Neural cell (in vitro differentiated cells): ENCODE results near the gene GLTP. TPM values are rescaled to one million over a fixed set of nuclear protein-coding genes. Genes with fewer than 3 reads are reported as not detected.

Experiments
- H2AFZ ChIP-seq: fragments of 200-600, 300-800 bp; sonication (generic), shearing (Covaris generic); 2 replicates; pipeline ENCODE4 v1.6.0; 2014; ENCODE audit warnings: low read depth, mild to moderate bottlenecking, antibody characterized with exemption, low read length, moderate library complexity
- H3F3A ChIP-seq: fragments of 200-600 bp; shearing (Covaris generic); 2 replicates; pipeline ENCODE4 v1.6.1; 2016; ENCODE audit warnings: mild to moderate bottlenecking, moderate library complexity, mixed read lengths, antibody characterized with exemption, low read length; ENCODE audit not compliant: insufficient read depth, poor library complexity, severe bottlenecking
- H3K27ac ChIP-seq: fragments of 200-600, 300-800 bp; sonication (generic), shearing (Covaris generic); 2 replicates; pipeline ENCODE4 v1.5.1; 2014; ENCODE audit warnings: mild to moderate bottlenecking, low read length, moderate library complexity
- H3K27me3 ChIP-seq: fragments of 300-800, 200-600 bp; sonication (generic), shearing (Covaris generic); 2 replicates; pipeline ENCODE4 v1.6.0; 2014; ENCODE audit warnings: mild to moderate bottlenecking, low read depth, low read length, moderate library complexity; ENCODE audit not compliant: insufficient read depth
- H3K36me3 ChIP-seq: fragments of 300-800, 200-600 bp; sonication (generic), shearing (Covaris generic); 2 replicates; pipeline ENCODE4 v1.5.1; 2014; ENCODE audit warnings: mild to moderate bottlenecking, antibody characterized with exemption, low read length, moderate library complexity; ENCODE audit not compliant: insufficient read depth
- H3K4me2 ChIP-seq: fragments of 300-800, 200-600 bp; sonication (generic), shearing (Covaris generic); 2 replicates; pipeline ENCODE4 v1.6.0; 2014; ENCODE audit warnings: mild to moderate bottlenecking, low read length
- H3K4me3 ChIP-seq: fragments of 300-800, 200-600 bp; sonication (generic), shearing (Covaris generic); 2 replicates; pipeline ENCODE4 v1.5.1; 2014; ENCODE audit warnings: mild to moderate bottlenecking, low read length, moderate library complexity
- H3K79me2 ChIP-seq: fragments of 200-600 bp; shearing (Covaris generic); replicated peaks from 2 replicates; pipeline ENCODE4 v1.6.0; 2014; ENCODE audit warnings: mild to moderate bottlenecking, low read length, moderate library complexity; ENCODE audit not compliant: insufficient read depth
- H3K9ac ChIP-seq: fragments of 300-800, 200-600 bp; sonication (generic), shearing (Covaris generic); 2 replicates; pipeline ENCODE4 v1.6.1; 2016; ENCODE audit warnings: mild to moderate bottlenecking, low read length, mixed read lengths
- H3K9me2 ChIP-seq: fragments of 200-600 bp; shearing (Covaris generic); 2 replicates; pipeline ENCODE4 v1.6.1; 2016; ENCODE audit warnings: mild to moderate bottlenecking, low read length, mixed read lengths; ENCODE audit not compliant: insufficient read depth
- H3K9me3 ChIP-seq: fragments of 200-600, 300-800 bp; sonication (generic), shearing (Covaris generic); 2 replicates; pipeline ENCODE4 v1.6.1; 2016; ENCODE audit warnings: mild to moderate bottlenecking, mixed run types, low read length, moderate library complexity, mixed read lengths
- H4K20me1 ChIP-seq: fragments of 200-600 bp; shearing (Covaris generic); 2 replicates; pipeline ENCODE4 v1.6.1; 2016; ENCODE audit warnings: mild to moderate bottlenecking, mixed run types; ENCODE audit not compliant: insufficient read depth
- EP300 ChIP-seq: fragments of 450-650 bp; conservative IDR thresholded peaks from 2 replicates; pipeline ENCODE4 v1.6.1; 2014; ENCODE audit warnings: antibody characterized with exemption, mild to moderate bottlenecking, moderate library complexity; ENCODE audit not compliant: poor library complexity, severe bottlenecking
- EZH2 ChIP-seq: fragments of 200-600, 300-800 bp; shearing (Covaris generic), sonication (generic); IDR thresholded peaks from 2 replicates; pipeline ENCODE4 v1.6.1; 2014; ENCODE audit warnings: antibody characterized with exemption, low read length, borderline replicate concordance, mild to moderate bottlenecking; ENCODE audit not compliant: insufficient read depth, poor library complexity, severe bottlenecking
- MXI1 ChIP-seq: fragments of 450-650 bp; conservative IDR thresholded peaks from 2 replicates; pipeline ENCODE4 v1.6.1; 2014; ENCODE audit warnings: antibody characterized with exemption, mild to moderate bottlenecking; ENCODE audit not compliant: poor library complexity, severe bottlenecking
- POLR2AphosphoS5 ChIP-seq: IDR thresholded peaks from 2 replicates; pipeline ENCODE4 v1.6.1; 2012
- RAD21 ChIP-seq: fragments of 450-650 bp; conservative IDR thresholded peaks from 2 replicates; pipeline ENCODE4 v1.6.1; 2014; ENCODE audit warnings: antibody characterized with exemption, mild to moderate bottlenecking, moderate library complexity
- SMC3 ChIP-seq: fragments of 450-650 bp; conservative IDR thresholded peaks from 2 replicates; pipeline ENCODE4 v1.6.1; 2014; ENCODE audit warnings: antibody characterized with exemption, mild to moderate bottlenecking, moderate library complexity; ENCODE audit not compliant: poor library complexity
- TAF1 ChIP-seq: IDR thresholded peaks from 2 replicates; pipeline ENCODE4 v1.6.1; 2012; ENCODE audit warnings: low read depth
- polyA plus RNA-seq: library from polyadenylated mRNA; depleted of rRNA; stranded (reverse); fragments of >200 nt; gene quantifications from 2 replicates; pipeline ENCODE4 v1.2.3, GENCODE V29; 2014
- TF ChIP-seq, protein P1 (sequence below): IDR thresholded peaks from 2 replicates; pipeline ENCODE4 v1.6.1; 2012; ENCODE audit warnings: borderline replicate concordance
- TF ChIP-seq, protein P2 (sequence below): fragments of 450-650 bp; IDR thresholded peaks from 2 replicates; pipeline ENCODE4 v1.5.1; 2014; ENCODE audit warnings: antibody characterized with exemption, mild to moderate bottlenecking, moderate library complexity; ENCODE audit not compliant: poor library complexity, severe bottlenecking

GLTP gene
- polyA plus RNA-seq, 1 donor from 2014 or later, result 25.0 TPM

DNA sequence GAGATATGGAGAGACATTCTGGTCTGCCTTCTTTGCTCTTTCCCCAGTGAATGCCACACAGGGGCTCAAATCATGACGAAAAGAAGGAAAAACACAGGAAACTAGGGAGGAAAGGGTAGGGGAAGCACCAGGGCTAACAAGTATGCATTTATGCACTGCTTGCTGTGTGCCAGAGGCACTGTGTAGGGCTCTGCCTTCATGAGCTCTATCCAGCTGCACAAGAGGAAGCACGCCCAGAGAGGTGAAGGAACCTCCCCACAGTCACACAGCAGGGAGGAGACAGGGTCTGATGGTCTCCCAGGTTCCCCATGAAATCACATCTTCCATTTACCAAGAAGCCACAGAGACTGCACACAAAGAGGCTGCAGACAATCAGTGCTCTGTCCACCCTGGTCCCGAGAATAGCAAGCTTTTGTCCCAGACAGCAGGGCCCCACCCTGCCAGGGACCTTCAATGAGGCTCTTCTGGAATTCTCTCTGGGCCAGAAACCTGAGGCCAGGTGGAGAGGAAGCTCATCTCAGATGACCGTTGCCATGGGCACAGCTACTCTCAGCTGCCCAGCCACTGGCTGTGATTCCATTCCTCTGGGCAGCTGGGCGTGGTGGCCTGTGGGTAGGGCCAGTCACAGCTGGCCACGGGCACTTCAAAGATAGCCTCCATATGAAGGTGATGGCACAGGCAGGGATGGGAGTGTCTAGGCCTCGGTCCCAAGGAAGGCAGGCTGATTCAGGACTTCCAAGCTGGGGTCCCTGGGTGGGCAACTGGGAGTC is 39.9 kb downstream of the GLTP start:
- Histone ChIP-seq H3K9me3 (no peaks in the 10 kb centered on the region), H3F3A (no peaks in the 10 kb centered on the region), H3K4me3 (no peak overlapping the region), H3K9ac (no peak overlapping the region), H3K4me2 (no peak overlapping the region), H3K36me3 (no peaks in the 10 kb centered on the region), H3K27me3 (no peaks in the 10 kb centered on the region), H3K27ac (no peak overlapping the region), H4K20me1 (no peaks in the 10 kb centered on the region), H3K79me2 (no peaks in the 10 kb centered on the region), H2AFZ (no peak overlapping the region), H3K9me2 (no peaks in the 10 kb centered on the region)
- TF ChIP-seq, protein P1, sequence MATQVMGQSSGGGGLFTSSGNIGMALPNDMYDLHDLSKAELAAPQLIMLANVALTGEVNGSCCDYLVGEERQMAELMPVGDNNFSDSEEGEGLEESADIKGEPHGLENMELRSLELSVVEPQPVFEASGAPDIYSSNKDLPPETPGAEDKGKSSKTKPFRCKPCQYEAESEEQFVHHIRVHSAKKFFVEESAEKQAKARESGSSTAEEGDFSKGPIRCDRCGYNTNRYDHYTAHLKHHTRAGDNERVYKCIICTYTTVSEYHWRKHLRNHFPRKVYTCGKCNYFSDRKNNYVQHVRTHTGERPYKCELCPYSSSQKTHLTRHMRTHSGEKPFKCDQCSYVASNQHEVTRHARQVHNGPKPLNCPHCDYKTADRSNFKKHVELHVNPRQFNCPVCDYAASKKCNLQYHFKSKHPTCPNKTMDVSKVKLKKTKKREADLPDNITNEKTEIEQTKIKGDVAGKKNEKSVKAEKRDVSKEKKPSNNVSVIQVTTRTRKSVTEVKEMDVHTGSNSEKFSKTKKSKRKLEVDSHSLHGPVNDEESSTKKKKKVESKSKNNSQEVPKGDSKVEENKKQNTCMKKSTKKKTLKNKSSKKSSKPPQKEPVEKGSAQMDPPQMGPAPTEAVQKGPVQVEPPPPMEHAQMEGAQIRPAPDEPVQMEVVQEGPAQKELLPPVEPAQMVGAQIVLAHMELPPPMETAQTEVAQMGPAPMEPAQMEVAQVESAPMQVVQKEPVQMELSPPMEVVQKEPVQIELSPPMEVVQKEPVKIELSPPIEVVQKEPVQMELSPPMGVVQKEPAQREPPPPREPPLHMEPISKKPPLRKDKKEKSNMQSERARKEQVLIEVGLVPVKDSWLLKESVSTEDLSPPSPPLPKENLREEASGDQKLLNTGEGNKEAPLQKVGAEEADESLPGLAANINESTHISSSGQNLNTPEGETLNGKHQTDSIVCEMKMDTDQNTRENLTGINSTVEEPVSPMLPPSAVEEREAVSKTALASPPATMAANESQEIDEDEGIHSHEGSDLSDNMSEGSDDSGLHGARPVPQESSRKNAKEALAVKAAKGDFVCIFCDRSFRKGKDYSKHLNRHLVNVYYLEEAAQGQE, result no peak
- TF ChIP-seq EZH2, result no peak
- TF ChIP-seq, protein P2, sequence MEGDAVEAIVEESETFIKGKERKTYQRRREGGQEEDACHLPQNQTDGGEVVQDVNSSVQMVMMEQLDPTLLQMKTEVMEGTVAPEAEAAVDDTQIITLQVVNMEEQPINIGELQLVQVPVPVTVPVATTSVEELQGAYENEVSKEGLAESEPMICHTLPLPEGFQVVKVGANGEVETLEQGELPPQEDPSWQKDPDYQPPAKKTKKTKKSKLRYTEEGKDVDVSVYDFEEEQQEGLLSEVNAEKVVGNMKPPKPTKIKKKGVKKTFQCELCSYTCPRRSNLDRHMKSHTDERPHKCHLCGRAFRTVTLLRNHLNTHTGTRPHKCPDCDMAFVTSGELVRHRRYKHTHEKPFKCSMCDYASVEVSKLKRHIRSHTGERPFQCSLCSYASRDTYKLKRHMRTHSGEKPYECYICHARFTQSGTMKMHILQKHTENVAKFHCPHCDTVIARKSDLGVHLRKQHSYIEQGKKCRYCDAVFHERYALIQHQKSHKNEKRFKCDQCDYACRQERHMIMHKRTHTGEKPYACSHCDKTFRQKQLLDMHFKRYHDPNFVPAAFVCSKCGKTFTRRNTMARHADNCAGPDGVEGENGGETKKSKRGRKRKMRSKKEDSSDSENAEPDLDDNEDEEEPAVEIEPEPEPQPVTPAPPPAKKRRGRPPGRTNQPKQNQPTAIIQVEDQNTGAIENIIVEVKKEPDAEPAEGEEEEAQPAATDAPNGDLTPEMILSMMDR, result no peak

DNA sequence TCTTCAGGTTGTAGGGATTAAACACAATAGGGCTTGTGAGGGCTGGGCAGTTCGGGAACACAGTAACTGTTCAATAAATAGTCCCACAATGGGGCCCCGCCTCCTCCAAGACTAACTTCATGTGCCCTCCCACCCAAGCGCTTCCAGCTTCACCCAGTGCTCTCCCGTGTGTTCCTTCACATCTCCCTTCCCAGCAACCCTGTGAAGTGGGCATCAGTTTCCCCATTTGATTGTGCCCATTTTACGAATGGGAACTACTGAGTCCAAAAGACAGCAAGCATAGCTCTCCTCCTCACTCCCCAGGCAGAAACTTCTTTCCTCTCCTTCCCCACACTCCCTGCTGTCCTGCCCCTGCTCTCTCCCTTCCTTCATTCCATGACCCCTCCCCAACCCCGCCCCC is 40.9 kb downstream of the GLTP start:
- Histone ChIP-seq H3K27ac (no peak overlapping the region), H3K4me3 (no peak overlapping the region)
- TF ChIP-seq EP300 (no peak), TAF1 (no peak), SMC3 (no peak), POLR2AphosphoS5 (no peak), RAD21 (no peak), MXI1 (no peak), EZH2 (no peak)
- TF ChIP-seq, protein P1, result no peak
- TF ChIP-seq, protein P2, result no peak

More for the DNA sequence above, 40.9 kb downstream of the GLTP start:
- no peak overlapping the region for H3K4me2 ChIP-seq
- no peaks in the 10 kb centered on the region for H3K9me3 ChIP-seq
- no peak overlapping the region for H2AFZ ChIP-seq
- H3F3A ChIP-seq, result no peaks in the 10 kb centered on the region
- no peaks in the 10 kb centered on the region for H3K9me2 ChIP-seq
- H4K20me1 ChIP-seq, result no peaks in the 10 kb centered on the region
- H3K79me2 ChIP-seq, result no peaks in the 10 kb centered on the region
- no peaks in the 10 kb centered on the region for H3K27me3 ChIP-seq
- H3K36me3 ChIP-seq, result no peaks in the 10 kb centered on the region
- no peak overlapping the region for H3K9ac ChIP-seq
